Neural cell (in vitro differentiated cells): ENCODE results near the gene HSD17B13. TPM values are rescaled to one million over a fixed set of nuclear protein-coding genes. Genes with fewer than 3 reads are reported as not detected.
"Not testable (repeated sequence)": the region's sequence is repeated elsewhere in the genome, so short reads cannot be mapped to it uniquely, and the experiment has no call there.

Source experiments
- H2AFZ ChIP-seq: fragments of 200-600, 300-800 bp; sonication (generic), shearing (Covaris generic); 2 replicates; pipeline ENCODE4 v1.6.0; 2014; ENCODE audit warnings: low read depth, mild to moderate bottlenecking, antibody characterized with exemption, low read length, moderate library complexity
- H3F3A ChIP-seq: fragments of 200-600 bp; shearing (Covaris generic); 2 replicates; pipeline ENCODE4 v1.6.1; 2016; ENCODE audit warnings: mild to moderate bottlenecking, moderate library complexity, mixed read lengths, antibody characterized with exemption, low read length; ENCODE audit not compliant: insufficient read depth, poor library complexity, severe bottlenecking
- H3K27ac ChIP-seq: fragments of 200-600, 300-800 bp; sonication (generic), shearing (Covaris generic); 2 replicates; pipeline ENCODE4 v1.5.1; 2014; ENCODE audit warnings: mild to moderate bottlenecking, low read length, moderate library complexity
- H3K27me3 ChIP-seq: fragments of 300-800, 200-600 bp; sonication (generic), shearing (Covaris generic); 2 replicates; pipeline ENCODE4 v1.6.0; 2014; ENCODE audit warnings: mild to moderate bottlenecking, low read depth, low read length, moderate library complexity; ENCODE audit not compliant: insufficient read depth
- H3K36me3 ChIP-seq: fragments of 300-800, 200-600 bp; sonication (generic), shearing (Covaris generic); 2 replicates; pipeline ENCODE4 v1.5.1; 2014; ENCODE audit warnings: mild to moderate bottlenecking, antibody characterized with exemption, low read length, moderate library complexity; ENCODE audit not compliant: insufficient read depth
- H3K4me2 ChIP-seq: fragments of 300-800, 200-600 bp; sonication (generic), shearing (Covaris generic); 2 replicates; pipeline ENCODE4 v1.6.0; 2014; ENCODE audit warnings: mild to moderate bottlenecking, low read length
- H3K4me3 ChIP-seq: fragments of 300-800, 200-600 bp; sonication (generic), shearing (Covaris generic); 2 replicates; pipeline ENCODE4 v1.5.1; 2014; ENCODE audit warnings: mild to moderate bottlenecking, low read length, moderate library complexity
- H3K79me2 ChIP-seq: fragments of 200-600 bp; shearing (Covaris generic); replicated peaks from 2 replicates; pipeline ENCODE4 v1.6.0; 2014; ENCODE audit warnings: mild to moderate bottlenecking, low read length, moderate library complexity; ENCODE audit not compliant: insufficient read depth
- H3K9ac ChIP-seq: fragments of 300-800, 200-600 bp; sonication (generic), shearing (Covaris generic); 2 replicates; pipeline ENCODE4 v1.6.1; 2016; ENCODE audit warnings: mild to moderate bottlenecking, low read length, mixed read lengths
- H3K9me2 ChIP-seq: fragments of 200-600 bp; shearing (Covaris generic); 2 replicates; pipeline ENCODE4 v1.6.1; 2016; ENCODE audit warnings: mild to moderate bottlenecking, low read length, mixed read lengths; ENCODE audit not compliant: insufficient read depth
- H3K9me3 ChIP-seq: fragments of 200-600, 300-800 bp; sonication (generic), shearing (Covaris generic); 2 replicates; pipeline ENCODE4 v1.6.1; 2016; ENCODE audit warnings: mild to moderate bottlenecking, mixed run types, low read length, moderate library complexity, mixed read lengths
- H4K20me1 ChIP-seq: fragments of 200-600 bp; shearing (Covaris generic); 2 replicates; pipeline ENCODE4 v1.6.1; 2016; ENCODE audit warnings: mild to moderate bottlenecking, mixed run types; ENCODE audit not compliant: insufficient read depth
- EP300 ChIP-seq: fragments of 450-650 bp; conservative IDR thresholded peaks from 2 replicates; pipeline ENCODE4 v1.6.1; 2014; ENCODE audit warnings: antibody characterized with exemption, mild to moderate bottlenecking, moderate library complexity; ENCODE audit not compliant: poor library complexity, severe bottlenecking
- EZH2 ChIP-seq: fragments of 200-600, 300-800 bp; shearing (Covaris generic), sonication (generic); IDR thresholded peaks from 2 replicates; pipeline ENCODE4 v1.6.1; 2014; ENCODE audit warnings: antibody characterized with exemption, low read length, borderline replicate concordance, mild to moderate bottlenecking; ENCODE audit not compliant: insufficient read depth, poor library complexity, severe bottlenecking
- MXI1 ChIP-seq: fragments of 450-650 bp; conservative IDR thresholded peaks from 2 replicates; pipeline ENCODE4 v1.6.1; 2014; ENCODE audit warnings: antibody characterized with exemption, mild to moderate bottlenecking; ENCODE audit not compliant: poor library complexity, severe bottlenecking
- POLR2AphosphoS5 ChIP-seq: IDR thresholded peaks from 2 replicates; pipeline ENCODE4 v1.6.1; 2012
- RAD21 ChIP-seq: fragments of 450-650 bp; conservative IDR thresholded peaks from 2 replicates; pipeline ENCODE4 v1.6.1; 2014; ENCODE audit warnings: antibody characterized with exemption, mild to moderate bottlenecking, moderate library complexity
- SMC3 ChIP-seq: fragments of 450-650 bp; conservative IDR thresholded peaks from 2 replicates; pipeline ENCODE4 v1.6.1; 2014; ENCODE audit warnings: antibody characterized with exemption, mild to moderate bottlenecking, moderate library complexity; ENCODE audit not compliant: poor library complexity
- TAF1 ChIP-seq: IDR thresholded peaks from 2 replicates; pipeline ENCODE4 v1.6.1; 2012; ENCODE audit warnings: low read depth
- polyA plus RNA-seq: library from polyadenylated mRNA; depleted of rRNA; stranded (reverse); fragments of >200 nt; gene quantifications from 2 replicates; pipeline ENCODE4 v1.2.3, GENCODE V29; 2014
- TF ChIP-seq, protein P1 (sequence below): IDR thresholded peaks from 2 replicates; pipeline ENCODE4 v1.6.1; 2012; ENCODE audit warnings: borderline replicate concordance
- TF ChIP-seq, protein P2 (sequence below): fragments of 450-650 bp; IDR thresholded peaks from 2 replicates; pipeline ENCODE4 v1.5.1; 2014; ENCODE audit warnings: antibody characterized with exemption, mild to moderate bottlenecking, moderate library complexity; ENCODE audit not compliant: poor library complexity, severe bottlenecking

Gene HSD17B13
- polyA plus RNA-seq, 1 donor from 2014 or later, result not detected

DNA sequence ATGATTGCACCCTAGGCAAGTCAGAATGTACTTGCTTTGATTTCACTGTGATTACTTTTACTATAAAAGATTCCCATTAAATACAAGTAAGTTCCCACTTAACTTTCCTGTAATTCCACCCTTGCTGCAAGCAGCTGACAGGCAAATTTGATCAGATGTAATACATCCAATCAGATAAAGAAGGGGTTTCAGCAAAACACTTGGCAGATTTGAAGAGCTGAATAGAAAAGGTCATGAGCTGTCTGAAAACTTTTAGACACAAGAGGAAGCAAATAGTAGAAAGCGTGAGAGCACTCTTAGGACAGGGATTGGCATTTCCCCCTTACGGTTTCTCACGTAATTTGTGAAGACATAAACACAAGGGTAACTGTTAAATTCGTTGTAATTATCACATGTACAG, 22.8 kb downstream of the HSD17B13 start:
- Histone ChIP-seq H3K4me2 (no peak overlapping the region), H3K79me2 (no peaks in the 10 kb centered on the region), H3K36me3 (no peaks in the 10 kb centered on the region), H3K9ac (no peak overlapping the region), H3K27ac (no peak overlapping the region), H3K4me3 (no peak overlapping the region), H2AFZ (no peak overlapping the region), H3F3A (no peaks in the 10 kb centered on the region), H3K9me3 (no peaks in the 10 kb centered on the region), H3K9me2 (no peaks in the 10 kb centered on the region), H3K27me3 (no peaks in the 10 kb centered on the region), H4K20me1 (no peaks in the 10 kb centered on the region)
- TF ChIP-seq, protein P1, sequence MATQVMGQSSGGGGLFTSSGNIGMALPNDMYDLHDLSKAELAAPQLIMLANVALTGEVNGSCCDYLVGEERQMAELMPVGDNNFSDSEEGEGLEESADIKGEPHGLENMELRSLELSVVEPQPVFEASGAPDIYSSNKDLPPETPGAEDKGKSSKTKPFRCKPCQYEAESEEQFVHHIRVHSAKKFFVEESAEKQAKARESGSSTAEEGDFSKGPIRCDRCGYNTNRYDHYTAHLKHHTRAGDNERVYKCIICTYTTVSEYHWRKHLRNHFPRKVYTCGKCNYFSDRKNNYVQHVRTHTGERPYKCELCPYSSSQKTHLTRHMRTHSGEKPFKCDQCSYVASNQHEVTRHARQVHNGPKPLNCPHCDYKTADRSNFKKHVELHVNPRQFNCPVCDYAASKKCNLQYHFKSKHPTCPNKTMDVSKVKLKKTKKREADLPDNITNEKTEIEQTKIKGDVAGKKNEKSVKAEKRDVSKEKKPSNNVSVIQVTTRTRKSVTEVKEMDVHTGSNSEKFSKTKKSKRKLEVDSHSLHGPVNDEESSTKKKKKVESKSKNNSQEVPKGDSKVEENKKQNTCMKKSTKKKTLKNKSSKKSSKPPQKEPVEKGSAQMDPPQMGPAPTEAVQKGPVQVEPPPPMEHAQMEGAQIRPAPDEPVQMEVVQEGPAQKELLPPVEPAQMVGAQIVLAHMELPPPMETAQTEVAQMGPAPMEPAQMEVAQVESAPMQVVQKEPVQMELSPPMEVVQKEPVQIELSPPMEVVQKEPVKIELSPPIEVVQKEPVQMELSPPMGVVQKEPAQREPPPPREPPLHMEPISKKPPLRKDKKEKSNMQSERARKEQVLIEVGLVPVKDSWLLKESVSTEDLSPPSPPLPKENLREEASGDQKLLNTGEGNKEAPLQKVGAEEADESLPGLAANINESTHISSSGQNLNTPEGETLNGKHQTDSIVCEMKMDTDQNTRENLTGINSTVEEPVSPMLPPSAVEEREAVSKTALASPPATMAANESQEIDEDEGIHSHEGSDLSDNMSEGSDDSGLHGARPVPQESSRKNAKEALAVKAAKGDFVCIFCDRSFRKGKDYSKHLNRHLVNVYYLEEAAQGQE, result no peak
- no peak for TF ChIP-seq MXI1

DNA sequence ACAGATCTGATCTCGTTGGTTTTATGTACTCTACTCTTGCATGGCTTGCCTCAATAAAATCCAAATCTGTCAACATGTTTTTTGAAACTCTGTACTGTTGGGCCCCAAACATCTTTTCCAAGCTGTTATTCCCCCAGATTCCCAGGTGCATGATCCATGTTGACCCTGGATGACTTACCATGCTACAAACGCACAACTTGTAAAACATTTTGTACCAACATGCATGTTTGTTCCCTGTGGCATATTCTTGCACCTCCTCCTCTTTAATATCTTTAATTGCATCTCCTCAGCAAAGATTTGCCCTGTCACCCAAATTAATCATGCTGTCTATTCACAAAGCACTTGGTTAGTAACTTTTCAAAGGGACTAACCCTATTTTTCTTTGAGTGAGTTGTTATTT, 24.3 kb downstream of the HSD17B13 start:
- Histone ChIP-seq H3K9ac (no peak overlapping the region), H3F3A (no peaks in the 10 kb centered on the region), H3K79me2 (no peaks in the 10 kb centered on the region), H3K27ac (no peak overlapping the region), H3K9me3 (no peaks in the 10 kb centered on the region), H3K27me3 (no peaks in the 10 kb centered on the region), H3K36me3 (no peaks in the 10 kb centered on the region), H4K20me1 (no peaks in the 10 kb centered on the region), H3K9me2 (no peaks in the 10 kb centered on the region), H3K4me3 (no peak overlapping the region), H3K4me2 (no peak overlapping the region), H2AFZ (no peak overlapping the region)
- TF ChIP-seq, protein P1, result no peak
- TF ChIP-seq SMC3, result no peak
- no peak for TF ChIP-seq TAF1
- no peak for TF ChIP-seq RAD21
- no peak for TF ChIP-seq MXI1
- no peak for TF ChIP-seq EZH2
- no peak for TF ChIP-seq EP300
- no peak for TF ChIP-seq POLR2AphosphoS5
- TF ChIP-seq, protein P2, sequence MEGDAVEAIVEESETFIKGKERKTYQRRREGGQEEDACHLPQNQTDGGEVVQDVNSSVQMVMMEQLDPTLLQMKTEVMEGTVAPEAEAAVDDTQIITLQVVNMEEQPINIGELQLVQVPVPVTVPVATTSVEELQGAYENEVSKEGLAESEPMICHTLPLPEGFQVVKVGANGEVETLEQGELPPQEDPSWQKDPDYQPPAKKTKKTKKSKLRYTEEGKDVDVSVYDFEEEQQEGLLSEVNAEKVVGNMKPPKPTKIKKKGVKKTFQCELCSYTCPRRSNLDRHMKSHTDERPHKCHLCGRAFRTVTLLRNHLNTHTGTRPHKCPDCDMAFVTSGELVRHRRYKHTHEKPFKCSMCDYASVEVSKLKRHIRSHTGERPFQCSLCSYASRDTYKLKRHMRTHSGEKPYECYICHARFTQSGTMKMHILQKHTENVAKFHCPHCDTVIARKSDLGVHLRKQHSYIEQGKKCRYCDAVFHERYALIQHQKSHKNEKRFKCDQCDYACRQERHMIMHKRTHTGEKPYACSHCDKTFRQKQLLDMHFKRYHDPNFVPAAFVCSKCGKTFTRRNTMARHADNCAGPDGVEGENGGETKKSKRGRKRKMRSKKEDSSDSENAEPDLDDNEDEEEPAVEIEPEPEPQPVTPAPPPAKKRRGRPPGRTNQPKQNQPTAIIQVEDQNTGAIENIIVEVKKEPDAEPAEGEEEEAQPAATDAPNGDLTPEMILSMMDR, result no peak

DNA sequence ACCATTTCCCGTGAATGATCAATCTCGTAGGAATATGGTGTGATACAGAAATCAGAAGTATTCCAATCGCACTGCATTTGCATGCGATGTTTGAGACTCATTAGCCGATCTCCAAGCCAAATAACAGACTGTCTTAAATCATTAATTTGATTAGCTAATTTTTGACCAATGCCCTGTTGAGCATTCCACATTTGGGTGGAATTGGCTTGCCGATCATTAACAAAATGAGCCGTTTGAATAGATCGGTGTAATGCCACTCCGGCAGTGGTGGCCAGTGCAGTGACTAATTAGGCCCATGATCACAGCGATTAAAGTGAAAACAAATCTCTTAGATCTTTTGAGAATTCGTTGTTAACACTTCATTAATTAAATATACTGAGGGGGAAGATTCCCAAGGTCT, 27.8 kb downstream of the HSD17B13 start:
- H3K9ac ChIP-seq, H4K20me1 ChIP-seq, H3F3A ChIP-seq, H3K9me2 ChIP-seq, H3K4me3 ChIP-seq, H3K9me3 ChIP-seq, H2AFZ ChIP-seq, H3K4me2 ChIP-seq, H3K27me3 ChIP-seq, H3K27ac ChIP-seq, H3K79me2 ChIP-seq, H3K36me3 ChIP-seq: not testable (repeated sequence)

DNA sequence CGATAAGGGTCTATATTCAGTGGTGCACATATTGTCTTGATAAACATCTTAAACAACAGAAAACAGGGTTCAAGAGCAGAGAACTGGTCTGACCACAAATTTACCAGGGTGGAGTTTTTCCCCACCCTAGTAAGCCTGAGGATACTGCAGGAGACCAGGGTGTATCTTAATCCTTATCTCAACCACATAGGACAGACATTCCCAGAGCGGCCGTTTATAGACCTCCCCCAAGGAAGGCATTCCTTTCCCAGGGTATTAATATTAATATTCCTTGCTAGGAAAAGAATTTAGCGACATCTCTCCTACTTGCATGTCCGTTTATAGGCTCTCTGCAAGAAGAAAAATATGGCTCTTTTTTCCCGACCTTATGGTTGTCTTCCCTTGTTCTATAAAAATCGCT, 28.8 kb downstream of the HSD17B13 start:
- H3K9me3 ChIP-seq, H3K9ac ChIP-seq, H3K4me3 ChIP-seq, H3K79me2 ChIP-seq, H3F3A ChIP-seq, H3K4me2 ChIP-seq, H3K27me3 ChIP-seq, H4K20me1 ChIP-seq, H3K36me3 ChIP-seq, H3K27ac ChIP-seq, H2AFZ ChIP-seq, H3K9me2 ChIP-seq: not testable (repeated sequence)
